Measurements from ENCODE around the gene COG5. TPM values are rescaled to one million over a fixed set of nuclear protein-coding genes. Genes with fewer than 3 reads are reported as not detected.

Gene COG5
- total and polyA plus RNA-seq, 9 of the 15 experiments (the other 6 are each of a cell fraction or from before 2014, with no cell fraction given): 15.3 to 75.1 (median 56.4) TPM

DNA sequence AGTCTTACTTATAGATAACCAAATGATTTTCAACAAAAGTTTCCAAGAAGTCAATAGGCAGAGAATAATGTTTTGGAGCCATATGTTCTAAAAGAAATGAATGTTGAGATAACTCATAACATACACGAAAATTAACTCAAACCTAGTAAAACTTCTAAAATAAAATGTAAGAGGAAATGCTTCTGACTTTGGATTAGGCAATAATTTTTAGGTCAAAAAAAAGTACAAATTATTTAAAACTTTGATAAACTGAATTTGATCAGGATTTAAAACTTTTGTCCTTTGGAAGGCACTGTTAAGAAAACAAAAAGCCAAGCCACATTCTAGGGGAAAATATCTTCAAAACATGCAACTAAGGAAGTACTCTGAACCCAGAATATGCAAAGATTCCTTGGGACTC, 242.1 kb downstream of the COG5 start:
- 34% methylated on average over 1 of the region's 1 CpG for WGBS (ENCODE audit: insufficient coverage, low coverage, missing lambda C conversion rate)
- BruUV-seq (replicated peaks): no TSS peak
- FAIRE-seq: no peak

More for the DNA sequence above, 242.1 kb downstream of the COG5 start:
- no peak overlapping the region for H3K4me3 ChIP-seq
- H3K4me1 ChIP-seq (replicated peaks in 1 of 2; ENCODE audit: control insufficient read depth in 2 of 2, insufficient read depth in 2 of 2, low read length in 2 of 2): peaks cover 13 to 30% of the 10 kb centered on the region in 2 experiments
- no peak overlapping the region for H3K9ac ChIP-seq (ENCODE audit: insufficient read depth in 1 of 2, low read depth in 2 of 2, low read length in 2 of 2)
- H3K4me2 ChIP-seq (ENCODE audit: insufficient read depth, low read length): no peak overlapping the region
- peak overlapping the region; percentile 30; the same call in 1 of the 3 replicates for H3K27ac ChIP-seq (ENCODE audit: extremely low read depth, low read depth, low read length)
- 0 out of 2 replicates have a peak, but pooled peaks have one; percentile 28 for TF ChIP-seq ADNP (tag; IDR thresholded peaks at IDR 0.05)
- TF ChIP-seq HDAC6 (IDR thresholded peaks at IDR 0.05; ENCODE audit: low read depth, low read length): no peak
- no peak for TF ChIP-seq CEBPG (CRISPR knock-in tag; IDR thresholded peaks at IDR 0.05)
- TF ChIP-seq CEBPG (tag; conservative IDR thresholded peaks at IDR 0.05 in 1 of 2, IDR thresholded peaks at IDR 0.05 in 1 of 2): peak; percentile 65 to 71
- no peak for TF ChIP-seq ZBTB2 (IDR thresholded peaks at IDR 0.05)
- peak; percentile 50; the same call in 1 of the 2 replicates for TF ChIP-seq CEBPB (tag; IDR thresholded peaks at IDR 0.05)
- 0 out of 4 replicates have a peak, but pooled peaks of 1 of the 2 experiments have one; percentile 83 for TF ChIP-seq ZNF318 (IDR thresholded peaks at IDR 0.05; ENCODE audit: borderline replicate concordance in 1 of 2, low read depth in 1 of 2)
- 0 out of 2 replicates have a peak, but pooled peaks have one; percentile 10 for TF ChIP-seq EP400 (IDR thresholded peaks at IDR 0.05)
- TF ChIP-seq MYBL2 (IDR thresholded peaks at IDR 0.05; ENCODE audit: low read depth): no peak
- TF ChIP-seq MYBL2 (CRISPR knock-in tag; IDR thresholded peaks at IDR 0.05; ENCODE audit: borderline replicate concordance): no peak
- no peaks in the 10 kb centered on the region for H3K9me3 ChIP-seq (replicated peaks; ENCODE audit: control insufficient read depth, insufficient read depth, low read depth, low read length)
- ATAC-seq (no peak), DNase-seq (ENCODE audit: extremely low read depth in 1 of 4, low spot score in 3 of 4) (no peak)
- no peaks in the 10 kb centered on the region for H4K20me1 ChIP-seq (replicated peaks; ENCODE audit: control insufficient read depth, insufficient read depth, low read length)
- H2AFZ ChIP-seq (ENCODE audit: low read depth, low read length): no peak overlapping the region
- H3K79me2 ChIP-seq (ENCODE audit: control insufficient read depth, insufficient read depth, low read length): no peaks in the 10 kb centered on the region
- no peaks in the 10 kb centered on the region for H3K27me3 ChIP-seq (ENCODE audit: control insufficient read depth in 2 of 2, insufficient read depth in 2 of 2, low read length in 2 of 2)
- H3K36me3 ChIP-seq (ENCODE audit: control insufficient read depth, insufficient read depth, low read length): peaks cover 4% of the 10 kb centered on the region; the same call in 2 of the 3 replicates
- POLR2A ChIA-PET: no interaction called here
- intact Hi-C loops (cut with micrococcal nuclease) (no loop called here), in situ Hi-C loops (cut with MboI) (no loop called here)
- CTCF ChIA-PET (ENCODE audit: low intra/inter-chr PET ratio): no interaction called here
- no peaks in the 10 kb centered on the region for H3K9me1 ChIP-seq (ENCODE audit: control insufficient read depth, insufficient read depth, low read length)
